Measurements from ENCODE around the gene SCN4B. TPM values are rescaled to one million over a fixed set of nuclear protein-coding genes. Genes with fewer than 3 reads are reported as not detected.

SCN4B gene
- total and polyA plus RNA-seq, 2 of the 8 experiments (the other 6 are each of a cell fraction or from before 2014, with no cell fraction given): 2.8 to 4.9 TPM

- peak overlapping the region; percentile 89 for H3K18ac ChIP-seq (ENCODE audit: extremely low read depth, low read length)
- 0 out of 2 replicates have a peak overlapping the region, but pooled peaks have one; percentile 71 for H2BK12ac ChIP-seq (ENCODE audit: low read depth, low read length)
- H3K4me2 ChIP-seq (ENCODE audit: insufficient read depth in 1 of 2, low read depth in 2 of 2, low read length in 2 of 2): peak overlapping the region; percentile 41 to 73
- no peak overlapping the region for H3K27ac ChIP-seq (ENCODE audit: low read depth, low read length)
- H2AFZ ChIP-seq (ENCODE audit: low read length): peak overlapping the region; percentile 22; the same call in 1 of the 2 replicates
- H3K79me2 ChIP-seq (ENCODE audit: control insufficient read depth in 1 of 2, insufficient read depth in 2 of 2, low read length in 2 of 2): no peaks in the 10 kb centered on the region
- H3K36me3 ChIP-seq (ENCODE audit: control insufficient read depth in 2 of 4, insufficient read depth in 4 of 4, low read length in 3 of 4): no peaks in the 10 kb centered on the region
- H3K4me1 ChIP-seq (replicated peaks in 1 of 4; ENCODE audit: control insufficient read depth in 3 of 4, insufficient read depth in 4 of 4, low read length in 3 of 4): peaks cover 0 to 27% (median 15%) of the 10 kb centered on the region in 4 experiments
- no peak overlapping the region for H3K56ac ChIP-seq (replicated peaks; ENCODE audit: insufficient read length, low read depth, low read length)
- no peak overlapping the region for H2BK120ac ChIP-seq (replicated peaks; ENCODE audit: low read depth, low read length)
- FAIRE-seq: peak; percentile 87
- H4K91ac ChIP-seq (replicated peaks; ENCODE audit: insufficient read length, low read length): no peak overlapping the region
- CTCF ChIA-PET (ENCODE audit: partially characterized antibody): interaction anchor here (0.6 to 8.7 kb wide), 56 partner anchors 9 to 585 kb away, joined by 3 to 245 read pairs (median 4); partner anchors contain the start of genes FXYD6, MPZL2, MPZL3 and SCN4B
- no peak overlapping the region; the same call in 1 of the 2 replicates for H2BK5ac ChIP-seq (ENCODE audit: low read depth, low read length)
- H3K9ac ChIP-seq (replicated peaks in 1 of 4; ENCODE audit: extremely low read depth in 1 of 4, low read depth in 3 of 4, low read length in 3 of 4): no peak overlapping the region
- H3K4ac ChIP-seq (replicated peaks; ENCODE audit: insufficient read length, low read depth, low read length): no peak overlapping the region
- no peak overlapping the region for H2AK5ac ChIP-seq (ENCODE audit: low read depth, low read length)
- DNase-seq (ENCODE audit: low read depth in 1 of 2, low spot score in 2 of 2): peak in 1 of 2 experiments; percentile 92
- H2BK20ac ChIP-seq (ENCODE audit: low read length): 0 out of 2 replicates have a peak overlapping the region, but pooled peaks have one; percentile 11
- H4K20me1 ChIP-seq (replicated peaks in 1 of 2; ENCODE audit: control insufficient read depth in 1 of 2, insufficient read depth in 2 of 2, low read length in 2 of 2): no peaks in the 10 kb centered on the region
- POLR2A ChIA-PET (ENCODE audit: partially characterized antibody): interaction anchor here (1.1 to 2.8 kb wide), 6 partner anchors 9 to 264 kb away, joined by 3 to 16 read pairs (median 6); partner anchors contain the start of genes KMT2A and SCN4B
- H3K23ac ChIP-seq (ENCODE audit: insufficient read length): no peak overlapping the region
- H3K27me3 ChIP-seq (replicated peaks in 1 of 4; ENCODE audit: control insufficient read depth in 3 of 4, extremely low read depth in 1 of 4, insufficient read depth in 3 of 4, low read length in 3 of 4): peaks cover 6 to 87% (median 66%) of the 10 kb centered on the region in 4 experiments
- 5% methylated on average over 24 of the region's 29 CpGs; no CpG with 5 or more reads in 1 of the 2 experiments for WGBS, 2 experiments (ENCODE audit: extremely low coverage in 1 of 2, insufficient coverage in 1 of 2, insufficient read length in 1 of 2, insufficient replicate concordance in 2 of 2, low coverage in 1 of 2, low lambda C conversion rate in 2 of 2, missing lambda C conversion rate in 1 of 2)
- H4K8ac ChIP-seq (ENCODE audit: extremely low read depth, insufficient read depth, low read length): no peak overlapping the region
- H3K14ac ChIP-seq (ENCODE audit: insufficient read length): no peak overlapping the region
- no peak overlapping the region for H4K5ac ChIP-seq (ENCODE audit: insufficient read length, low read depth, low read length)
- peak overlapping the region; percentile 10 to 68 (median 41); a peak in 7 of 8 replicates for H3K4me3 ChIP-seq (ENCODE audit: extremely low read depth in 1 of 4, insufficient read depth in 2 of 4, low read depth in 3 of 4, low read length in 4 of 4)
- no peaks in the 10 kb centered on the region for H3K9me3 ChIP-seq (ENCODE audit: insufficient read depth in 2 of 2, low read depth in 1 of 2, low read length in 1 of 2)
- H2BK15ac ChIP-seq (ENCODE audit: low read length): peak overlapping the region; percentile 84; the same call in 1 of the 2 replicates
- H3K79me1 ChIP-seq (ENCODE audit: low read depth, low read length): no peaks in the 10 kb centered on the region
- H3K23me2 ChIP-seq (ENCODE audit: low read depth, low read length): peaks cover 10% of the 10 kb centered on the region
- TF ChIP-seq EZH2 (IDR thresholded peaks at IDR 0.05; ENCODE audit: low read depth, low read length, severe bottlenecking) (peak; percentile 48), KDM4A (IDR thresholded peaks at IDR 0.05; ENCODE audit: low read depth, low read length, severe bottlenecking) (peak; percentile 88), TCF12 (IDR thresholded peaks at IDR 0.05; ENCODE audit: low read depth, low read length) (0 out of 2 replicates have a peak, but pooled peaks have one; percentile 10), CTCF (IDR thresholded peaks at IDR 0.05; ENCODE audit: control extremely low read depth in 1 of 3, insufficient read depth in 1 of 3, low read depth in 1 of 3, low read length in 3 of 3) (peak; percentile 90 to 94 (median 90)), GABPA (IDR thresholded peaks at IDR 0.05; ENCODE audit: borderline replicate concordance, insufficient read depth, low read length) (peak; percentile 20; the same call in 1 of the 2 replicates), BACH1 (IDR thresholded peaks at IDR 0.05; ENCODE audit: low read length) (no peak), KDM1A (IDR thresholded peaks at IDR 0.05; ENCODE audit: borderline replicate concordance, low read length) (no peak), YY1 (IDR thresholded peaks at IDR 0.05; ENCODE audit: low read depth, low read length) (peak; percentile 69; the same call in 1 of the 2 replicates)
Measured at GRCh38 chr11:118171269-118172062, 18.8 kb upstream of the SCN4B start.

Measured in H1 (cell line).